ENCODE measurements around the gene ERC2. TPM values are rescaled to one million over a fixed set of nuclear protein-coding genes. Genes with fewer than 3 reads are reported as not detected.

The ERC2 gene
- total RNA-seq, 1 donor from 2014 or later = 1.5 TPM

DNA sequence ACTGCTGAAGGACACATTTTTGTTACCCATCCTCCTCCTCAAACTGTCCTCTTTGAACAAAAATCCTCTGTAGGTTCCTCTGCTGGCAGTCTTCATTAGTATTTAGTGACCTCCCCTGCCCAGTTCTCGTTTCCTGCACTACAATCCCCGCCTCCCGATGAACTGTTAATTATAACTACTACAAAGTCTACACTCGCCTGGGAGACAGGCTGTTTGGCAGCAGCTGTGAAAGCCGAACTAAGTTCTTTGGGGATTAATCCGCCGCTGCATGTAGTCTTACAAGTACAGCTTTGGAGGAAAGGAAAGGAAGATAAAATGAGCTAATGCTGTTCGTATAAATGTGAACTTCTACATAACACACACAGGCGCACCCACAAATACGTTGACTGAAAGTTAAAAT lies 821.2 kb downstream of the ERC2 start:
- TF ChIP-seq CTCF (IDR thresholded peaks at IDR 0.05) = no peak
- no peak for ATAC-seq
- Histone ChIP-seq H3K36me3 (no peaks in the 10 kb centered on the region), H3K4me3 (no peak overlapping the region), H3K4me1 (no peaks in the 10 kb centered on the region), H3K9me3 (no peaks in the 10 kb centered on the region), H3K27ac (no peak overlapping the region), H3K27me3 (ENCODE audit: low read depth) (no peaks in the 10 kb centered on the region)
- DNase-seq = no peak
- intact Hi-C loops (cut with DNase I) = no loop called here

DNA sequence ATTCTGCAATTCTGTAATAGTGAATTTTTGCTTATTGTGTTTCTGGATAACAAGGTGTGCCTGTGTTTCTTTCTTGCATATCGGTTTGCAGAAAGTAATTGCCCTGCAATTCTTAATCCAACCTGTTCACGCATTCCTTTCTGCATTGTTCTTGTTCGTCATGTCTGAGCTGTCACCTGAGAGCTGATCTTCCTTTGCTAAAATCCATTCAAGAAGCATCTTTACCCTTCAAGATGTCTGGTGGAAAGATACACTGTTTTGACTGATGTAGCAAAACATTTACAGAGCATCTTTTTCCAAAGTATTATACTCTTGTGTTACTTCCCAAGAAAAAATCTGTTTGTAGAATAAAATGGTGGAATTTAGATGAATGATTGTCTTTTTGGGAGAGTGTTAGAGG lies 822.1 kb downstream of the ERC2 start:
- H3K9me3 ChIP-seq = no peaks in the 10 kb centered on the region
- ATAC-seq = no peak
- no peak overlapping the region for H3K27ac ChIP-seq
- H3K27me3 ChIP-seq (ENCODE audit: low read depth) = no peaks in the 10 kb centered on the region
- intact Hi-C loops (cut with DNase I) = no loop called here
- no peak for DNase-seq
- H3K36me3 ChIP-seq = no peaks in the 10 kb centered on the region
- H3K4me1 ChIP-seq = no peaks in the 10 kb centered on the region
- no peak for TF ChIP-seq CTCF (IDR thresholded peaks at IDR 0.05)
- no peak overlapping the region for H3K4me3 ChIP-seq

DNA sequence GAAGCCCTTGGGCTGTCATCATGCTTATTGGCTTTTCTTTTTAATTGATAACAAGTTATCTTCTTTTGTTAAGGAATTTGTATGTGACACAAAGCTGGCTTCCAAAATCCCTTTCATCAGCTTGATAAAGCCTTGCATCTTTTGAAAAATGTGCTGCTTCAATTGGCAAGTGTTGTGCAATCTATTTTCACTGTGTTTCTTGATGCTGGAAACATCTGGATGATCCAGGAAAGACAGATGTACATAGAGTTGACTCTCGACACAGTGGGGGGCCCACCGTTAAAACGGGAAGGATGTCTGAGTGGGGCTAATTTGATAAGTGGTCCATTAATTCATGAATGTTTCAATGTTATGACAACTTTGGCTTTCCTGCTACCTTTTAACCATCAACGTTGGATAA lies 822.8 kb downstream of the ERC2 start:
- no peaks in the 10 kb centered on the region for H3K4me1 ChIP-seq
- H3K36me3 ChIP-seq = no peaks in the 10 kb centered on the region
- H3K27me3 ChIP-seq (ENCODE audit: low read depth) = no peaks in the 10 kb centered on the region
- DNase-seq (no peak), ATAC-seq (no peak)
- no peak overlapping the region for H3K4me3 ChIP-seq
- TF ChIP-seq CTCF (IDR thresholded peaks at IDR 0.05) = no peak
- H3K27ac ChIP-seq = no peak overlapping the region
- intact Hi-C loops (cut with DNase I) = no loop called here
- H3K9me3 ChIP-seq = no peaks in the 10 kb centered on the region

- DNase-seq = no peak
- H3K36me3 ChIP-seq = no peaks in the 10 kb centered on the region
- no peak for TF ChIP-seq CTCF (IDR thresholded peaks at IDR 0.05)
- no peak overlapping the region for H3K4me3 ChIP-seq
- H3K27me3 ChIP-seq (ENCODE audit: low read depth) = no peaks in the 10 kb centered on the region
- ATAC-seq = no peak
- H3K27ac ChIP-seq = no peak overlapping the region
- no peaks in the 10 kb centered on the region for H3K4me1 ChIP-seq
- H3K9me3 ChIP-seq = no peaks in the 10 kb centered on the region
- intact Hi-C loops (cut with DNase I) = no loop called here
Observed at GRCh38 chr3:55643283-55643682, 825.0 kb downstream of the ERC2 start.

DNA sequence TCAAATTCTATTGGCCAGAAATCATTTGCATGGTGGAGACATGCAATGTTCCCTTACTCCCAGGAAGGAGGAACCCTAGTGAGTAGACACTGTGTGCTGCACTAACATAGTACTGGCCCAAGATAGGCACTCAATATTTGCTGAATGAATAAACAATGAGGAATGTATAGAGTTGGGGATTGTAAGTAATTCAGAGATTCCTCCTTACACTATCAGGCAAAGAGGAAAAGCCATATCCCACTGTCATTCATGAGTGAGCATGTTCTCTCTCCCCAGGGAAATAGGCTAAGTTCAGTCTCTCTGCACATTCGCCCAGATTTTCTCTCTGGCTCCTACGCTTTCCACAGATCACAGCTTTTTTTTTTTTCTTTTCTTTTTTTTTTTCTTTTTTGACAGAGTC lies 826.3 kb downstream of the ERC2 start:
- DNase-seq = no peak
- ATAC-seq = no peak
- no peaks in the 10 kb centered on the region for H3K36me3 ChIP-seq
- no peaks in the 10 kb centered on the region for H3K27me3 ChIP-seq (ENCODE audit: low read depth)
- H3K4me1 ChIP-seq = no peaks in the 10 kb centered on the region
- H3K27ac ChIP-seq = no peak overlapping the region
- H3K4me3 ChIP-seq = no peak overlapping the region
- intact Hi-C loops (cut with DNase I) = no loop called here
- H3K9me3 ChIP-seq = no peaks in the 10 kb centered on the region
- no peak for TF ChIP-seq CTCF (IDR thresholded peaks at IDR 0.05)

Data from lower lobe of right lung (tissue), 2 donors.